Heart left ventricle (tissue), 13 donors: ENCODE measurements around the gene CNGA3.

Experiments
- POLR2A ChIP-seq, 2 donors: fragments of 450-650 bp; IDR thresholded peaks; one replicate each; pipeline ENCODE4 v1.6.1; 2017; ENCODE audit warnings: antibody characterized with exemption in 2 of 2, mild to moderate bottlenecking in 2 of 2, moderate library complexity in 2 of 2
- TF ChIP-seq, protein P1 (sequence below), 12 donors: fragments of 200-600 bp; sonication (generic) in 4 of 12; IDR thresholded peaks; one replicate each; pipeline versions ENCODE4 v1.5.0 to v1.8.0; 2018 to 2022; ENCODE audit warnings: antibody characterized with exemption in 12 of 12, mild to moderate bottlenecking in 5 of 12
- donor health status: ischemic (EF 13 %, LVEDD 7.1; RV severe dilation, severe dysfunction).
- donor health status: DM: no; HTN: yes; CAD: no.
- donor health status: DM: no; HTN: no; CAD: no.
- donor health status: ischemic (EF 25% LVEDD 6.9; RV normal size, moderate dysfunction).
- donor health status: ischemic (EF 25% LVEDD 5.7; RV mildly dilated, moderate dysfunction).
- donor health status: ischemic (EF 35%, LVEDD 5.7; RV mildly dilated, moderate dysfunction).
- donor health status: nonischemic (EF 11% LVEDD 7.7; RV severe dilation, severe dysfunction).
- donor health status: DM: yes; HTN: yes; CAD: no.
- donor health status: PGD.
- donor health status: ischemic (EF 29% LVEDD 5.4; RV normal size, mild dysfunction).
- donor health status: nonischemic (EF 23%, LVEDD 6.1; RV moderate dilation, normal function).

GRCh38 chr2:98346311-98347236, at the start of gene CNGA3:
- TF ChIP-seq, protein P1, sequence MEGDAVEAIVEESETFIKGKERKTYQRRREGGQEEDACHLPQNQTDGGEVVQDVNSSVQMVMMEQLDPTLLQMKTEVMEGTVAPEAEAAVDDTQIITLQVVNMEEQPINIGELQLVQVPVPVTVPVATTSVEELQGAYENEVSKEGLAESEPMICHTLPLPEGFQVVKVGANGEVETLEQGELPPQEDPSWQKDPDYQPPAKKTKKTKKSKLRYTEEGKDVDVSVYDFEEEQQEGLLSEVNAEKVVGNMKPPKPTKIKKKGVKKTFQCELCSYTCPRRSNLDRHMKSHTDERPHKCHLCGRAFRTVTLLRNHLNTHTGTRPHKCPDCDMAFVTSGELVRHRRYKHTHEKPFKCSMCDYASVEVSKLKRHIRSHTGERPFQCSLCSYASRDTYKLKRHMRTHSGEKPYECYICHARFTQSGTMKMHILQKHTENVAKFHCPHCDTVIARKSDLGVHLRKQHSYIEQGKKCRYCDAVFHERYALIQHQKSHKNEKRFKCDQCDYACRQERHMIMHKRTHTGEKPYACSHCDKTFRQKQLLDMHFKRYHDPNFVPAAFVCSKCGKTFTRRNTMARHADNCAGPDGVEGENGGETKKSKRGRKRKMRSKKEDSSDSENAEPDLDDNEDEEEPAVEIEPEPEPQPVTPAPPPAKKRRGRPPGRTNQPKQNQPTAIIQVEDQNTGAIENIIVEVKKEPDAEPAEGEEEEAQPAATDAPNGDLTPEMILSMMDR (IDR thresholded peaks at IDR 0.05): no peak
- TF ChIP-seq POLR2A (IDR thresholded peaks at IDR 0.05): no peak
